Hepatocyte (in vitro differentiated cells): Measurements from ENCODE around the gene HES1. TPM values are rescaled to one million over a fixed set of nuclear protein-coding genes. Genes with fewer than 3 reads are reported as not detected.

Experiments
- DNase-seq: peaks from one replicate; pipeline ENCODE4 v3.0.0-alpha.2; 2016; ENCODE audit warnings: low spot score
- H2AFZ ChIP-seq: fragments of 200-600 bp; sonication (generic); 2 replicates; pipeline ENCODE4 v1.6.0; 2016; ENCODE audit warnings: antibody characterized with exemption, mild to moderate bottlenecking
- H3K27ac ChIP-seq: fragments of 200-600 bp; sonication (generic); 2 replicates; pipeline ENCODE4 v1.5.1; 2016; ENCODE audit warnings: mild to moderate bottlenecking
- H3K27me3 ChIP-seq: fragments of 200-600 bp; sonication (generic); 2 replicates; pipeline ENCODE4 v1.6.1; 2016
- H3K36me3 ChIP-seq: fragments of 200-600 bp; sonication (generic); replicated peaks from 2 replicates; pipeline ENCODE4 v1.5.1; 2016; ENCODE audit warnings: low read depth; ENCODE audit not compliant: insufficient read depth
- H3K4me1 ChIP-seq: fragments of 200-600 bp; sonication (generic); 2 replicates; pipeline ENCODE4 v1.5.1; 2016; ENCODE audit warnings: mild to moderate bottlenecking, moderate library complexity; ENCODE audit not compliant: insufficient read depth
- H3K4me2 ChIP-seq: fragments of 200-600 bp; sonication (generic); 2 replicates; pipeline ENCODE4 v1.6.0; 2016
- H3K4me3 ChIP-seq: fragments of 200-600 bp; sonication (generic); 2 replicates; pipeline ENCODE4 v1.5.1; 2016; ENCODE audit warnings: mild to moderate bottlenecking
- H3K79me2 ChIP-seq: fragments of 200-600 bp; sonication (generic); 2 replicates; pipeline ENCODE4 v1.6.0; 2017; ENCODE audit warnings: mild to moderate bottlenecking
- H3K9me2 ChIP-seq: fragments of 200-600 bp; sonication (generic); replicated peaks from 2 replicates; pipeline ENCODE4 v1.6.0; 2017; ENCODE audit warnings: mild to moderate bottlenecking; ENCODE audit not compliant: insufficient read depth
- H3K9me3 ChIP-seq: fragments of 200-600 bp; sonication (generic); 2 replicates; pipeline ENCODE4 v1.5.1; 2016; ENCODE audit warnings: low read depth, mild to moderate bottlenecking
- H4K20me1 ChIP-seq: fragments of 200-600 bp; sonication (generic); 2 replicates; pipeline ENCODE4 v1.6.0; 2016; ENCODE audit warnings: mild to moderate bottlenecking; ENCODE audit not compliant: insufficient read depth, poor library complexity, severe bottlenecking
- EZH2 ChIP-seq: fragments of 200-600 bp; sonication (generic); IDR thresholded peaks from 2 replicates; pipeline ENCODE4 v1.6.1; 2016; ENCODE audit warnings: antibody characterized with exemption, mild to moderate bottlenecking, borderline replicate concordance
- EZH2phosphoT487 ChIP-seq: fragments of 200-600 bp; sonication (generic); IDR thresholded peaks from one replicate; pipeline ENCODE4 v1.6.1; 2018; ENCODE audit warnings: antibody characterized with exemption, mild to moderate bottlenecking, low read depth, moderate library complexity; ENCODE audit not compliant: unreplicated experiment, severe bottlenecking
- WGBS: methylation state at CpG from one replicate; pipeline ENCODE4 v1.1.6; 2016; ENCODE audit warnings: low lambda C conversion rate; ENCODE audit errors: missing lambda C conversion rate; 5-methylcytosine and 5-hydroxymethylcytosine counted together
- polyA plus RNA-seq: library from polyadenylated mRNA; unstranded; fragments of >200 nt; fragmentation: Nextera tagmentation; extraction: Ambion mirVana; gene quantifications from 2 replicates; pipeline ENCODE4 v1.2.1, GENCODE V29; 2016
- total RNA-seq: library from RNA; depleted of rRNA; stranded (reverse); fragments of >200 nt; gene quantifications from 2 replicates; pipeline ENCODE4 v1.2.3, GENCODE V29; 2014
- TF ChIP-seq, protein P1 (sequence below): fragments of 200-600 bp; sonication (generic); IDR thresholded peaks from 2 replicates; pipeline ENCODE4 v1.5.1; 2016; ENCODE audit warnings: antibody characterized with exemption, mild to moderate bottlenecking; ENCODE audit not compliant: poor library complexity

Gene HES1, protein sequence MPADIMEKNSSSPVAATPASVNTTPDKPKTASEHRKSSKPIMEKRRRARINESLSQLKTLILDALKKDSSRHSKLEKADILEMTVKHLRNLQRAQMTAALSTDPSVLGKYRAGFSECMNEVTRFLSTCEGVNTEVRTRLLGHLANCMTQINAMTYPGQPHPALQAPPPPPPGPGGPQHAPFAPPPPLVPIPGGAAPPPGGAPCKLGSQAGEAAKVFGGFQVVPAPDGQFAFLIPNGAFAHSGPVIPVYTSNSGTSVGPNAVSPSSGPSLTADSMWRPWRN
- total RNA-seq, result 132 and 136 TPM in 2 replicates
- polyA plus RNA-seq, result 131 and 142 TPM in 2 replicates

DNA sequence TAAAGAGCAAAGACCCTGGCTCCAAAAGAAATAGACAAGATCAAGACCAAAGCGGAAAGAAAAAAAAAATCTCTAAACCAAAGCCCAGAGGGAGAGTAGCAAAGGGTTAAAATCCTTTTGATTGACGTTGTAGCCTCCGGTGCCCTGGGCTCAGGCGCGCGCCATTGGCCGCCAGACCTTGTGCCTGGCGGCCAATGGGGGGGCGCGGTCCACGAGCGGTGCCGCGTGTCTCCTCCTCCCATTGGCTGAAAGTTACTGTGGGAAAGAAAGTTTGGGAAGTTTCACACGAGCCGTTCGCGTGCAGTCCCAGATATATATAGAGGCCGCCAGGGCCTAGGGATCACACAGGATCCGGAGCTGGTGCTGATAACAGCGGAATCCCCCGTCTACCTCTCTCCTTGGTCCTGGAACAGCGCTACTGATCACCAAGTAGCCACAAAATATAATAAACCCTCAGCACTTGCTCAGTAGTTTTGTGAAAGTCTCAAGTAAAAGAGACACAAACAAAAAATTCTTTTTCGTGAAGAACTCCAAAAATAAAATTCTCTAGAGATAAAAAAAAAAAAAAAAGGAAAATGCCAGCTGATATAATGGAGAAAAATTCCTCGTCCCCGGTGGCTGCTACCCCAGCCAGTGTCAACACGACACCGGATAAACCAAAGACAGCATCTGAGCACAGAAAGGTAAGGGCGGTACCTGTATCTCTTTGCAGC lies at the start of gene HES1:
TSS of gene HES1 (plus strand) at position 343 of the 713 bp plus-strand sequence. CDS start at position 576, 233 bp downstream.
- Histone ChIP-seq H3K27me3 (no peaks in the 10 kb centered on the region), H3K4me3 (peak within 1 kb of the TSS; percentile 85), H3K4me2 (peak within 1 kb of the TSS; percentile 89), H3K36me3 (no peaks in the 10 kb centered on the region), H3K9me3 (no peaks in the 10 kb centered on the region), H3K27ac (peak within 1 kb of the TSS; percentile 100), H3K4me1 (peaks cover 46% of the 10 kb centered on the region), H3K9me2 (no peaks in the 10 kb centered on the region), H4K20me1 (peaks cover 6% of the 10 kb centered on the region), H2AFZ (peak within 1 kb of the TSS; percentile 3), H3K79me2 (peaks cover 21% of the 10 kb centered on the region)
- peak; percentile 74 for TF ChIP-seq EZH2phosphoT487
- TF ChIP-seq EZH2, result no peak
- TF ChIP-seq, protein P1, sequence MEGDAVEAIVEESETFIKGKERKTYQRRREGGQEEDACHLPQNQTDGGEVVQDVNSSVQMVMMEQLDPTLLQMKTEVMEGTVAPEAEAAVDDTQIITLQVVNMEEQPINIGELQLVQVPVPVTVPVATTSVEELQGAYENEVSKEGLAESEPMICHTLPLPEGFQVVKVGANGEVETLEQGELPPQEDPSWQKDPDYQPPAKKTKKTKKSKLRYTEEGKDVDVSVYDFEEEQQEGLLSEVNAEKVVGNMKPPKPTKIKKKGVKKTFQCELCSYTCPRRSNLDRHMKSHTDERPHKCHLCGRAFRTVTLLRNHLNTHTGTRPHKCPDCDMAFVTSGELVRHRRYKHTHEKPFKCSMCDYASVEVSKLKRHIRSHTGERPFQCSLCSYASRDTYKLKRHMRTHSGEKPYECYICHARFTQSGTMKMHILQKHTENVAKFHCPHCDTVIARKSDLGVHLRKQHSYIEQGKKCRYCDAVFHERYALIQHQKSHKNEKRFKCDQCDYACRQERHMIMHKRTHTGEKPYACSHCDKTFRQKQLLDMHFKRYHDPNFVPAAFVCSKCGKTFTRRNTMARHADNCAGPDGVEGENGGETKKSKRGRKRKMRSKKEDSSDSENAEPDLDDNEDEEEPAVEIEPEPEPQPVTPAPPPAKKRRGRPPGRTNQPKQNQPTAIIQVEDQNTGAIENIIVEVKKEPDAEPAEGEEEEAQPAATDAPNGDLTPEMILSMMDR, result no peak
- DNase-seq, result peak; percentile 99
- WGBS, result 1% methylated on average over 29 of the region's 29 CpGs

DNA sequence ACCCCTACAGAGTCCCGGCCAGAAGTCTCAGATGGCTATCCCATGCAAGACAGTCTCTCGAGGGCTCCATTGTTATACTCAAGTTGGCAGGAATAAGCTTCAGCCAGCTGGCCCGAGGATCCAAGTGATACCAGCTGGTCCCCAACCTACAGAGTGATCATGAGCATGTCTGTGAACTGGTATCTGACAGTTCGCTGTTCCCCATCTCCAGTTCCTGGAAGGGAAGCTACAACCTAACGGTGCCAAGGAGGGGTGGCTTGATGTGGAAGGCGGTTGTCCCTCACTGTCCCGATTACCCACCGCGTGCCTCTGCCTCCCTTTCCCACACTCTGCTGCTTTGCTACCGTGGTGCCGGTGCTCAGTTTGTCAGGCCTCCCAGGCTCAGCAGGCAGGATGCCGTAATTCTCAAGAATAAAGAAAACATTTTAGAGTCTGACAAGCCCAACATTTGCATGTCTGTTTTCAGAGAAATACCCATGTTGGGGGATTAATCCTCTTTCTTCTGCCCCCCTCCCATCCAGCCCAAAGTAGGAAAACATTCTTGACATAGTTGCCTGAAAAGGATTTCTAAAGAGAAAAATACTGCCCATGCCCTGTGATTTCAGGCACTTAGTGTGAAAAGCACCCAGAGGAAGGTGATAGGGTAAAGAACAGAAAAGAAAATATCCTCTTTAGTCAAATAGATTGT lies 49.4 kb upstream of the HES1 start:
- no peak overlapping the region for H3K27ac ChIP-seq
- no peak for DNase-seq
- H3K9me2 ChIP-seq, result no peaks in the 10 kb centered on the region
- peaks cover 13% of the 10 kb centered on the region for H3K4me1 ChIP-seq
- H3K9me3 ChIP-seq, result no peaks in the 10 kb centered on the region
- H3K36me3 ChIP-seq, result no peaks in the 10 kb centered on the region
- no peak overlapping the region for H2AFZ ChIP-seq
- no peaks in the 10 kb centered on the region for H3K27me3 ChIP-seq
- H3K4me2 ChIP-seq, result no peak overlapping the region
- no peak overlapping the region for H3K4me3 ChIP-seq
- no peak for TF ChIP-seq EZH2phosphoT487
- H4K20me1 ChIP-seq, result no peaks in the 10 kb centered on the region
- 66% methylated on average over 12 of the region's 12 CpGs for WGBS
- no peaks in the 10 kb centered on the region for H3K79me2 ChIP-seq

DNA sequence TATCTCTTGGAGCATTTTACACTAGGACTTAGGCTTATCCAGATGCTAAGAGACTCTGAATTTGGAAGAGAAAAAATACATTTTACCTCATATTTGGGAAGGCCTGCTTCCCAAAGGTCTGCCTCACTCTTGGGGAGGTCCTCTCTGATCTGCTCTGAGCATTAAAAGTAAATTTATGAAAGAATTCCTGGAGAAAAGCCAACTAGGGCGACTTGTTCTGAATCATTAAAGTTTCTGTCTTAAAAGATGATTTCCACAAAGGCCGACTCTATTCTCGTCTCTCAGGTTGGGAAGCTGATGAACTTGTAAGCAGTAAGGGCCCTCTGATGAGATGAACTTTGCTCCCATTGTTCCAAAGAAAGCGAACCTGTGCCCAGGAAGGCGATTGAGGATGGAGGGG lies 48.7 kb upstream of the HES1 start:
- no peak overlapping the region for H3K4me3 ChIP-seq
- DNase-seq, result no peak
- no peaks in the 10 kb centered on the region for H3K9me3 ChIP-seq
- H3K27ac ChIP-seq, result no peak overlapping the region
- TF ChIP-seq EZH2phosphoT487 (no peak), EZH2 (no peak)
- TF ChIP-seq, protein P1, result no peak
- no peak overlapping the region for H3K4me2 ChIP-seq
- peaks cover 13% of the 10 kb centered on the region for H3K4me1 ChIP-seq
- H3K27me3 ChIP-seq, result no peaks in the 10 kb centered on the region
- no peaks in the 10 kb centered on the region for H3K79me2 ChIP-seq
- WGBS, result 63% methylated on average over 5 of the region's 5 CpGs
- no peaks in the 10 kb centered on the region for H4K20me1 ChIP-seq
- no peaks in the 10 kb centered on the region for H3K9me2 ChIP-seq
- no peaks in the 10 kb centered on the region for H3K36me3 ChIP-seq
- H2AFZ ChIP-seq, result no peak overlapping the region
